ENCODE results near the gene ACTR10. TPM values are rescaled to one million over a fixed set of nuclear protein-coding genes. Genes with fewer than 3 reads are reported as not detected.

Gene ACTR10
- total RNA-seq, 1 experiment from 2014 or later, result 39.6 TPM

DNA sequence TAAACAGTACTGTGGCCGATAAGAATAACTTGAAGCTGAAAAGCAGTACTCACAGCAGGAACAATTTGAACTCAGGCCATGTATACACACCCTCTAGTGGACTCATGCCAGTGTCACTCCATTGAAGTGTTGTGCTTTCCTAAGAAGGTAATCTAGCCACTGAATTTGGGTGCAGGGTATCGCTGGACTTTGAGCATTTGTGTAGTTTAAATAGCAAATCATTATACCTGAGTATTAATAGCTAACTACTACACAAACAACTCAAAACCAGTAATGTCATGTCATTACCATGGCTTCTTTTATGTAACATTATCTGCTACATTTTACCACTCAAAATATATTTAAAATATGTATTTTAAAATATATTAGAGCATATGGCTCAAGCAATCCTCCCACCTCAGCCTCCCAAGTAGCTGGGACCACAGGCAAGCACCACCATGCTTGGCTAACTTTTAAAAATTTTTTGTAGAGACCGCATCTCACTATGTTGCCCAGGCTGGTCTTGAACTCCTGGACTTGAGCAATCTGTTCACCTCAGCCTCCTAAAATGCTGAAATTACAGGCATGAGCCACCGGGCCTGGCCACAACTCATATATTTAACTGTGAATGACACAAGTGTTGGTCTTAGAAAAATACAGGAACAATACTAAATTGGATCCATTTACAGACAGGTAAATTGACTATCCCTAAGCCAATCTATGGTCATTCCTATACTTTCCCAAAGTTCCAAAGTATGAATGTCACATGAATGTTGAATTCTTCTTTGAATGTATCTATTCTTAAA, 72.8 kb downstream of the ACTR10 start:
- ChIA-PET CTCF (no interaction called here), POLR2A (no interaction called here), RAD21 (ENCODE audit: low non-redundant PET in 1 of 2, low total read pairs in 2 of 2, uncharacterized antibody in 2 of 2, unreplicated experiment in 2 of 2) (no interaction called here)
- no peak for TF ChIP-seq SIN3A (IDR thresholded peaks at IDR 0.05; ENCODE audit: low read depth)
- TF ChIP-seq, protein P1, sequence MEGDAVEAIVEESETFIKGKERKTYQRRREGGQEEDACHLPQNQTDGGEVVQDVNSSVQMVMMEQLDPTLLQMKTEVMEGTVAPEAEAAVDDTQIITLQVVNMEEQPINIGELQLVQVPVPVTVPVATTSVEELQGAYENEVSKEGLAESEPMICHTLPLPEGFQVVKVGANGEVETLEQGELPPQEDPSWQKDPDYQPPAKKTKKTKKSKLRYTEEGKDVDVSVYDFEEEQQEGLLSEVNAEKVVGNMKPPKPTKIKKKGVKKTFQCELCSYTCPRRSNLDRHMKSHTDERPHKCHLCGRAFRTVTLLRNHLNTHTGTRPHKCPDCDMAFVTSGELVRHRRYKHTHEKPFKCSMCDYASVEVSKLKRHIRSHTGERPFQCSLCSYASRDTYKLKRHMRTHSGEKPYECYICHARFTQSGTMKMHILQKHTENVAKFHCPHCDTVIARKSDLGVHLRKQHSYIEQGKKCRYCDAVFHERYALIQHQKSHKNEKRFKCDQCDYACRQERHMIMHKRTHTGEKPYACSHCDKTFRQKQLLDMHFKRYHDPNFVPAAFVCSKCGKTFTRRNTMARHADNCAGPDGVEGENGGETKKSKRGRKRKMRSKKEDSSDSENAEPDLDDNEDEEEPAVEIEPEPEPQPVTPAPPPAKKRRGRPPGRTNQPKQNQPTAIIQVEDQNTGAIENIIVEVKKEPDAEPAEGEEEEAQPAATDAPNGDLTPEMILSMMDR (IDR thresholded peaks at IDR 0.05 in 2 of 3, conservative IDR thresholded peaks at IDR 0.05 in 1 of 3; ENCODE audit: borderline replicate concordance in 1 of 3, insufficient read depth in 1 of 3, low read depth in 2 of 3, low read length in 2 of 3), result peak in 2 of 3 experiments; percentile 39 to 45; a peak in 4 of 6 replicates
- Histone ChIP-seq H2AFZ (ENCODE audit: low read depth, low read length, poor library complexity, severe bottlenecking) (no peak overlapping the region), H3K36me3 (ENCODE audit: control insufficient read depth in 1 of 2, insufficient read depth in 2 of 2, low read length in 2 of 2) (peaks cover 39 to 41% of the 10 kb centered on the region in 2 experiments), H3K9ac (ENCODE audit: low read length) (no peak overlapping the region), H3K9me3 (ENCODE audit: control insufficient read depth in 1 of 2, insufficient read depth in 1 of 2, low read depth in 1 of 2, low read length in 2 of 2) (no peaks in the 10 kb centered on the region), H3K9me2 (ENCODE audit: insufficient read depth) (no peaks in the 10 kb centered on the region), H3K79me2 (ENCODE audit: insufficient read depth, low read length) (peaks cover 90% of the 10 kb centered on the region), H3K4me1 (ENCODE audit: control insufficient read depth in 1 of 2, insufficient read depth in 2 of 2, low read length in 2 of 2) (no peaks in the 10 kb centered on the region), H3K27me3 (ENCODE audit: insufficient read depth, low read length) (no peaks in the 10 kb centered on the region), H4K20me1 (ENCODE audit: insufficient read depth) (peaks cover 3% of the 10 kb centered on the region; the same call in 1 of the 2 replicates), H3K4me2 (ENCODE audit: low read length) (no peak overlapping the region), H3K4me3 (replicated peaks in 1 of 2; ENCODE audit: low read depth in 1 of 2, low read length in 2 of 2) (no peak overlapping the region), H3K27ac (ENCODE audit: low read depth, low read length) (no peak overlapping the region)
- DNase-seq (ENCODE audit: low read depth, low spot score) (no peak), ATAC-seq (peak; percentile 65)
- intact Hi-C loops (cut with micrococcal nuclease), result no loop called here
- no TSS peak for BruUV-seq (replicated peaks)

DNA sequence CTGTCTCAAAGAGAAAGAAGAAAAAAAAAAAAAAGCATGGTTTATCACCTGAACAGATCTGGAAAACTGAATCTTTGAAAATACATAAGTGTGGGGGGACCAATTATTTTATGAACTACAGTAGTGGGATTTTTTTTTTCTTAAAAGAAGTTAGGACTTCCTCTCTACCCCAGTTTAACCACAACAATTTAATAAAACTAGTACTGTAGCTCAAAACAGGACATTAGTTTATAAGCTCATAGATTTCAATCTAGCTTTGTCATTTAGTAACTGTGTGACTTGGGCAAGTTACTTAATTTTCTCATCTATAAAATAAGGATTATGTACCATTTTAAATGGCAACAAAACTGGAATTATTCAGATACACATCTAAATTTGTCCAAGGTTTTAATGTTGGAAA, 74.9 kb downstream of the ACTR10 start:
- Histone ChIP-seq H4K20me1 (ENCODE audit: insufficient read depth) (no peaks in the 10 kb centered on the region; the same call in 1 of the 2 replicates), H3K79me2 (ENCODE audit: insufficient read depth, low read length) (peaks cover 92% of the 10 kb centered on the region), H2AFZ (ENCODE audit: low read depth, low read length, poor library complexity, severe bottlenecking) (no peak overlapping the region), H3K27me3 (ENCODE audit: insufficient read depth, low read length) (no peaks in the 10 kb centered on the region), H3K4me1 (ENCODE audit: control insufficient read depth in 1 of 2, insufficient read depth in 2 of 2, low read length in 2 of 2) (no peaks in the 10 kb centered on the region), H3K9me3 (ENCODE audit: control insufficient read depth in 1 of 2, insufficient read depth in 1 of 2, low read depth in 1 of 2, low read length in 2 of 2) (no peaks in the 10 kb centered on the region), H3K9ac (ENCODE audit: low read length) (no peak overlapping the region), H3K36me3 (ENCODE audit: control insufficient read depth in 1 of 2, insufficient read depth in 2 of 2, low read length in 2 of 2) (peaks cover 33 to 36% of the 10 kb centered on the region in 2 experiments), H3K9me2 (ENCODE audit: insufficient read depth) (no peaks in the 10 kb centered on the region), H3K27ac (ENCODE audit: low read depth, low read length) (no peak overlapping the region), H3K4me2 (ENCODE audit: low read length) (no peak overlapping the region), H3K4me3 (replicated peaks in 1 of 2; ENCODE audit: low read depth in 1 of 2, low read length in 2 of 2) (no peak overlapping the region)
- ChIA-PET POLR2A (no interaction called here), CTCF (no interaction called here), RAD21 (ENCODE audit: low non-redundant PET in 1 of 2, low total read pairs in 2 of 2, uncharacterized antibody in 2 of 2, unreplicated experiment in 2 of 2) (no interaction called here)
- no peak for DNase-seq (ENCODE audit: low read depth, low spot score)
- ATAC-seq, result no peak
- intact Hi-C loops (cut with micrococcal nuclease), result no loop called here
- BruUV-seq (replicated peaks), result no TSS peak
- TF ChIP-seq, protein P2, sequence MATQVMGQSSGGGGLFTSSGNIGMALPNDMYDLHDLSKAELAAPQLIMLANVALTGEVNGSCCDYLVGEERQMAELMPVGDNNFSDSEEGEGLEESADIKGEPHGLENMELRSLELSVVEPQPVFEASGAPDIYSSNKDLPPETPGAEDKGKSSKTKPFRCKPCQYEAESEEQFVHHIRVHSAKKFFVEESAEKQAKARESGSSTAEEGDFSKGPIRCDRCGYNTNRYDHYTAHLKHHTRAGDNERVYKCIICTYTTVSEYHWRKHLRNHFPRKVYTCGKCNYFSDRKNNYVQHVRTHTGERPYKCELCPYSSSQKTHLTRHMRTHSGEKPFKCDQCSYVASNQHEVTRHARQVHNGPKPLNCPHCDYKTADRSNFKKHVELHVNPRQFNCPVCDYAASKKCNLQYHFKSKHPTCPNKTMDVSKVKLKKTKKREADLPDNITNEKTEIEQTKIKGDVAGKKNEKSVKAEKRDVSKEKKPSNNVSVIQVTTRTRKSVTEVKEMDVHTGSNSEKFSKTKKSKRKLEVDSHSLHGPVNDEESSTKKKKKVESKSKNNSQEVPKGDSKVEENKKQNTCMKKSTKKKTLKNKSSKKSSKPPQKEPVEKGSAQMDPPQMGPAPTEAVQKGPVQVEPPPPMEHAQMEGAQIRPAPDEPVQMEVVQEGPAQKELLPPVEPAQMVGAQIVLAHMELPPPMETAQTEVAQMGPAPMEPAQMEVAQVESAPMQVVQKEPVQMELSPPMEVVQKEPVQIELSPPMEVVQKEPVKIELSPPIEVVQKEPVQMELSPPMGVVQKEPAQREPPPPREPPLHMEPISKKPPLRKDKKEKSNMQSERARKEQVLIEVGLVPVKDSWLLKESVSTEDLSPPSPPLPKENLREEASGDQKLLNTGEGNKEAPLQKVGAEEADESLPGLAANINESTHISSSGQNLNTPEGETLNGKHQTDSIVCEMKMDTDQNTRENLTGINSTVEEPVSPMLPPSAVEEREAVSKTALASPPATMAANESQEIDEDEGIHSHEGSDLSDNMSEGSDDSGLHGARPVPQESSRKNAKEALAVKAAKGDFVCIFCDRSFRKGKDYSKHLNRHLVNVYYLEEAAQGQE (IDR thresholded peaks at IDR 0.05; ENCODE audit: low read depth), result no peak
- TF ChIP-seq EGR1 (IDR thresholded peaks at IDR 0.05; ENCODE audit: low read depth), result no peak
- TF ChIP-seq SRF (IDR thresholded peaks at IDR 0.05; ENCODE audit: low read depth), result no peak
- TF ChIP-seq POLR2AphosphoS5 (IDR thresholded peaks at IDR 0.05; ENCODE audit: low read depth, low read length), result no peak
